ENCODE measurements around the gene SLC39A13.

- no peak for TF ChIP-seq POLR2AphosphoS5 (IDR thresholded peaks at IDR 0.05; ENCODE audit: low read depth, low read length)
- no peak for TF ChIP-seq TAF1 (IDR thresholded peaks at IDR 0.05; ENCODE audit: borderline replicate concordance, low read depth, low read length)
- TF ChIP-seq POLR2A (IDR thresholded peaks at IDR 0.05; ENCODE audit: low read depth, low read length), result no peak
Measured at GRCh38 chr11:47448566-47449427, 40.4 kb downstream of the SLC39A13 start, which contains the start of gene RAPSN.

All from GM12892 (cell line).